Panc1 (cell line): Measurements from ENCODE around the gene ZNF354C. TPM values are rescaled to one million over a fixed set of nuclear protein-coding genes. Genes with fewer than 3 reads are reported as not detected.

Source experiments
- ATAC-seq: fragments of 200-7000 bp; cut with Tn5 transposase; 2 replicates; pipeline ENCODE4 v1.9.1; 2020; ENCODE audit warnings: mild to moderate bottlenecking, moderate library complexity
- BruUV-seq: library from RNA; stranded (reverse); fragments of 400-500 nt; replicated peaks from 2 replicates; lab custom pipeline; 2021; lab: Mats Ljungman, UMichigan
- CTCF ChIA-PET: fragments of 300-600 bp; sonication (Branson Sonifier 250); formaldehyde crosslinking; loops from one replicate; lab custom pipeline; 2022; ENCODE audit warnings: antibody characterized with exemption; lab: Charles Lee
- POLR2A ChIA-PET: fragments of 300-600 bp; sonication (Branson Sonifier 250); formaldehyde crosslinking; loops from one replicate; lab custom pipeline; 2022; ENCODE audit warnings: antibody characterized with exemption; lab: Charles Lee
- DNase-seq: peaks from one replicate; pipeline ENCODE4 v3.0.0-alpha.2; 2010; ENCODE audit warnings: low read depth, low spot score
- H3K27ac ChIP-seq: 2 replicates; pipeline ENCODE4 v1.5.1; 2011; ENCODE audit warnings: mild to moderate bottlenecking, low read length, inconsistent platforms
- H3K27me3 ChIP-seq: fragments of 200-500 bp; sonication (Bioruptor generic); 2 replicates; pipeline ENCODE4 v1.6.0; 2014; ENCODE audit warnings: low read length, inconsistent platforms; ENCODE audit not compliant: control insufficient read depth, insufficient read depth
- H3K36me3 ChIP-seq: fragments of 200-500 bp; sonication (Bioruptor generic); 2 replicates; pipeline ENCODE4 v1.5.1; 2014; ENCODE audit warnings: inconsistent platforms, mild to moderate bottlenecking, low read length, moderate library complexity; ENCODE audit not compliant: control insufficient read depth, insufficient read depth
- H3K4me1 ChIP-seq: 2 replicates; pipeline ENCODE4 v1.5.1; 2011; ENCODE audit warnings: inconsistent platforms, mild to moderate bottlenecking, low read length, moderate library complexity; ENCODE audit not compliant: control insufficient read depth, insufficient read depth
- H3K4me3 ChIP-seq, 2 experiments: 2 replicates each; pipeline ENCODE4 v1.5.1; 2011 to 2012; ENCODE audit warnings: low read depth in 2 of 2, low read length in 2 of 2, mild to moderate bottlenecking in 2 of 2, inconsistent platforms in 1 of 2, moderate library complexity in 1 of 2
- H3K9me3 ChIP-seq: fragments of 200-500 bp; sonication (Bioruptor generic); 2 replicates; pipeline ENCODE4 v1.5.1; 2014; ENCODE audit warnings: low read depth, mild to moderate bottlenecking, inconsistent platforms, low read length, moderate library complexity; ENCODE audit not compliant: control insufficient read depth, insufficient read depth
- SIN3A ChIP-seq: IDR thresholded peaks from 2 replicates; pipeline ENCODE4 v1.6.1; 2012; ENCODE audit warnings: low read depth, mild to moderate bottlenecking, low read length, moderate library complexity, borderline replicate concordance; ENCODE audit not compliant: insufficient read depth
- TCF7L2 ChIP-seq: IDR thresholded peaks from 2 replicates; pipeline ENCODE4 v1.6.1; 2011; ENCODE audit warnings: mild to moderate bottlenecking, low read depth, low read length, inconsistent platforms
- in situ Hi-C: cut with HindIII; loops from 2 replicates; pipeline ENCODE4 v1.10.0; 2016; ENCODE audit warnings: low sequenced_read_pairs, low pct_unique_long_range_greater_than_20kb
- intact Hi-C: fragments of 100-400 bp; cut with micrococcal nuclease; formaldehyde crosslinking; loops from one replicate; pipeline ENCODE4 v1.10.0; 2022; ENCODE audit not compliant: unreplicated experiment
- total RNA-seq: library from RNA; stranded (reverse); gene quantifications from one replicate; pipeline ENCODE4 v1.2.1, GENCODE V29; 2021; ENCODE audit not compliant: unreplicated experiment

ZNF354C gene
- total RNA-seq, 1 experiment from 2014 or later = 4.3 TPM

DNA sequence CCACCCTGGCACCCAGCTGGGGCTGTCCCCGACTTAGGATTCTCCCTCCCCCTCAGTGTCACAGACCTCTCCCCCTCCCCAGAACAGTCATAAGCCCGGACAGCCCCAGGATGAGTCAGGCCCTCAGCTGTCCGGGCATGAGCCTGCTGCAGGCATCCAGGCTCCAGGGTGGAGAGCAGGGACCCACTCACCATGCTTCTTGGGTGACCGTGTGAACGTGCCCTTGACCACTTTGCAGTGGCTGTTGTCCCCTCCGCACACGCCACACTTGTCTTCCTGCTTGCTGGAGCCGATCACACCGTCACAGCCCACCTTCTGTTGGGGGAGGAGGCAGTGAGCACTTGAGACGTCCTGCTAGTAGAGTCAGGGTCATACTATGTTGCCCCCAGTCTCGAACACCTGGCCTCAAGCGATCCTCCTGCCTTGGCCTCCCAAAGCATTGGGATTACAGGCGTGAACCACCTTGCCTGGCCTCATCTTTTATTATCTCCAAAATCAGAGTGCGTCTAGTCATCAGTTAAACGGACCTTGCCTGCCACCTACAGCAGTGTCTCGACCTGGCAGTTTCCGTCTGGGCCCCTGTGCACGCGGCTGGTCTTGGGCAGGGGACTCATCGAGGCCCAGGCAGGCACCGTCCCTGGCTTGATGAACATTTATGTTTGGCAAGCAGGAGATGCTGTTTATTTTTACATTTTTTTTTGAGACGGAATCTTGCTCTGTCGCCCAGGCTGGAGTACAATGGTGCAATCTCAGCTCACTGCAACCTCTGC is 72.6 kb downstream of the ZNF354C start:
- H3K27ac ChIP-seq = no peak overlapping the region
- POLR2A ChIA-PET = no interaction called here
- BruUV-seq = no TSS peak
- ATAC-seq (no peak), DNase-seq (no peak)
- CTCF ChIA-PET = no interaction called here
- TF ChIP-seq TCF7L2 (no peak), SIN3A (no peak)
- intact Hi-C loops (no loop called here), in situ Hi-C loops (no loop called here)
- H3K36me3 ChIP-seq = no peaks in the 10 kb centered on the region
- H3K27me3 ChIP-seq = no peaks in the 10 kb centered on the region
- H3K4me1 ChIP-seq = no peaks in the 10 kb centered on the region
- H3K9me3 ChIP-seq = no peaks in the 10 kb centered on the region
- no peak overlapping the region for H3K4me3 ChIP-seq

Other genes with a start within 250 kb of the ZNF354C start
- gene ZNF354B, start 200.4 kb upstream of the ZNF354C start, total RNA-seq = 33.0 TPM
- 1.2 TPM for gene ZFP2, start 164.5 kb upstream of the ZNF354C start, total RNA-seq
- gene ZNF454, start 119.2 kb upstream of the ZNF354C start, total RNA-seq = 0.10 TPM
- gene GRM6, start 65.1 kb upstream of the ZNF354C start, total RNA-seq = not detected
- gene ZNF879, start 36.6 kb upstream of the ZNF354C start, total RNA-seq = 5.9 TPM